ENCODE results near the gene CASR.

CASR gene

DNA sequence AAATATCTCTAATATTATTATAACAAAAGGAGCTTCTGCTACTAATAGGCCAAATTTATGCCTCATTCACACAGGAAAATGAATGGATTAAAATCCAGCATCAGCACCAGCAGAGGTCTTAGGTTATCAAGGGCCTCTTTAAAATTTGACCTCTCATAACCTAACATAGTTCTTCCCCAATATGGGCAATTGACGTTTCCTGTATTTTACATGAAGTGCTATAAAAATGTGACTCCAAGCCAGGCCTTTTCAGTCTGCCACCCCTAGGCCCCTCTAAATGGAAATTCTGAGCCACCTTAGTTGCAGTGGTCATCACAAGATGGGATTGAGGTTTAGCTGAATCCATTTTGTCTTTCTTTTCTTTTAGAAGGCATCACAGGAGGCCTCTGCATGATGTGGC is 70.1 kb downstream of the CASR start:
- WGBS (ENCODE audit: extremely low coverage, insufficient coverage, low lambda C conversion rate): no CpG with 5 or more reads among the region's 1 CpG
- no peak overlapping the region for H4K8ac ChIP-seq (ENCODE audit: low read depth, low read length)
- no peak overlapping the region for H3K18ac ChIP-seq (ENCODE audit: low read length)
- no peak overlapping the region for H2BK120ac ChIP-seq (ENCODE audit: low read depth, low read length)
- no peak for DNase-seq
- no peak overlapping the region for H2AK5ac ChIP-seq (ENCODE audit: low read length)
- H3K36me3 ChIP-seq (ENCODE audit: control insufficient read depth, insufficient read depth, low read length): no peaks in the 10 kb centered on the region
- no peak overlapping the region for H3K56ac ChIP-seq (ENCODE audit: low read length)
- no peak overlapping the region for H3K27ac ChIP-seq (ENCODE audit: low read depth, low read length)
- H3K23ac ChIP-seq (ENCODE audit: low read length): no peak overlapping the region
- no peaks in the 10 kb centered on the region for H3K4me1 ChIP-seq (ENCODE audit: control insufficient read depth, low read depth, low read length)
- no peak overlapping the region for H2BK5ac ChIP-seq (ENCODE audit: low read length)
- no peak overlapping the region for H3K4me2 ChIP-seq (ENCODE audit: low read length)
- H3K79me2 ChIP-seq (ENCODE audit: control insufficient read depth, insufficient read depth, low read length): no peaks in the 10 kb centered on the region
- no peak overlapping the region for H3K9ac ChIP-seq (ENCODE audit: low read length)
- H4K5ac ChIP-seq (ENCODE audit: low read length): no peak overlapping the region
- H3K79me1 ChIP-seq (ENCODE audit: low read length): no peaks in the 10 kb centered on the region
- no peaks in the 10 kb centered on the region for H3K27me3 ChIP-seq (ENCODE audit: insufficient read depth, low read length, poor library complexity)
- no peak overlapping the region for H3K4ac ChIP-seq (ENCODE audit: low read depth, low read length)
- H3K4me3 ChIP-seq (ENCODE audit: low read length): no peak overlapping the region
- no peak overlapping the region for H2BK15ac ChIP-seq (replicated peaks; ENCODE audit: low read depth)

DNA sequence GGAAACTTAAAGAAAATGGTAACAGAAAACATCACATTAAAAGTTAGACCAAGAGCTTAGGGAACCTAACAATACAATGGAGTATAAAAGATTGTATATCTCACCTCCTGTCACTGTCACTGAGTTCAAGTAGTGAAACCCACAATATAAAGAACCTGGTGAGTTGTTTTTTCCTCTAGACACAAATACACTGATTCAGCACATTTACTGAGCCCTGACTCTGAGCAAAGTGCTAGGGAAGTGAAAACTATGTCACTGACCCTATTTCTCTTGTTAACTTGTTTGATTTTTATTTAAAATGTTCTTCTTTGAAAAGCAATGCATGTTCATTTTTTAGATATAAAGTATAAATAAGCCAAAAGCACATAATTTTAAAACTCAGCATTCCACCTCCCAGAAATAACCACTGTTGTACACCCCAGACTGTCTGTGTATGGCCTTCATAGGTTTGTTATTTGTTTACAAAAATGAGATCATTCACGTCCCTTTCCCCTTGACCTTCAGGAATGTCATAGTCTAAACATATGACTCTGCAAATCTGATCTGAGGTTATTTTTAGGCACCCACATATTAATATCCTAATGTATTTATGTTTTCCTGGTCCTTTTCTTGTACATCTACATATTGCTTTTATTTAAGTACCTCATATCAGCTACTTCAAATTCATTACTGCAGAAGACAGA is 72.4 kb downstream of the CASR start:
- H3K79me2 ChIP-seq (ENCODE audit: control insufficient read depth, insufficient read depth, low read length): no peaks in the 10 kb centered on the region
- no peak overlapping the region for H2BK15ac ChIP-seq (replicated peaks; ENCODE audit: low read depth)
- H3K4me2 ChIP-seq (ENCODE audit: low read length): no peak overlapping the region
- no peak overlapping the region for H2BK5ac ChIP-seq (ENCODE audit: low read length)
- no peak overlapping the region for H3K56ac ChIP-seq (ENCODE audit: low read length)
- no peak overlapping the region for H4K5ac ChIP-seq (ENCODE audit: low read length)
- H3K79me1 ChIP-seq (ENCODE audit: low read length): no peaks in the 10 kb centered on the region
- no peak for DNase-seq
- no peak overlapping the region for H3K27ac ChIP-seq (ENCODE audit: low read depth, low read length)
- no peak overlapping the region for H4K8ac ChIP-seq (ENCODE audit: low read depth, low read length)
- no peak overlapping the region for H3K4me3 ChIP-seq (ENCODE audit: low read length)
- no peaks in the 10 kb centered on the region for H3K4me1 ChIP-seq (ENCODE audit: control insufficient read depth, low read depth, low read length)
- H3K9ac ChIP-seq (ENCODE audit: low read length): no peak overlapping the region
- H3K18ac ChIP-seq (ENCODE audit: low read length): no peak overlapping the region
- H2AK5ac ChIP-seq (ENCODE audit: low read length): no peak overlapping the region
- H3K4ac ChIP-seq (ENCODE audit: low read depth, low read length): no peak overlapping the region
- H3K36me3 ChIP-seq (ENCODE audit: control insufficient read depth, insufficient read depth, low read length): no peaks in the 10 kb centered on the region
- no peak overlapping the region for H2BK120ac ChIP-seq (ENCODE audit: low read depth, low read length)
- WGBS (ENCODE audit: extremely low coverage, insufficient coverage, low lambda C conversion rate): no CpG with 5 or more reads among the region's 1 CpG
- no peaks in the 10 kb centered on the region for H3K27me3 ChIP-seq (ENCODE audit: insufficient read depth, low read length, poor library complexity)
- H3K23ac ChIP-seq (ENCODE audit: low read length): no peak overlapping the region

DNA sequence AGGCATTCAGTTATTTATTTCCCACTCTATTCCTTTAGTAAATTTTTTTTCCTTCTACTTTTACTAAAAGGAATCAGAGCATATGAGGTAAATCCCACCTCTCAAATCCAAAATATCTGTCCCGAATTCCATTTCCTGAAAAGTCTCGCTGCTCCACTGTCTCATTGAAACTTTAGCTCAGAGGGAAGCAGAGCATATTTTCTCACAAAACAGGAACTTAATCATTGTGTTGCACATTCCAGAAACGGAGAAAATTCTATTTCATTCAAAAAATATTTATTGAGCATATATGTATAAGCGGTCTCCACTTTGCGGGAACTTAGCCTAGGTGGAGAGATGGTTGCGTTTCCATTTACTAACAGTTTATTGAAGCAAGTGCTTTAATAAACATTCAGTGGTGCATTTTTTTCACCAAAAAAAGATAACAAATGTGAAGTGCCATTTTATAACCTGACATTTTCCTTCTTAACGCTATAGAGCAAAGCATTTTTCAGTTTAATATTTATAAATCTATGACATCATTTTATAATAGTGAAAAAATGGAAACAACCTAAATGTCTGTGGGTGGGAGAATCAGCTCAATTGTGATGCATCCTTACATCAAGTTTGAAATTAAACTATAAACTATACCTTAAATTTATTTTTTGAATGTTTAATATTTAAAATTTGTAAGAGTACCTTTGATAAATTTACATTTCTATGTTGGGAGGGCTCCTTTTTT is 74.3 kb downstream of the CASR start:
- no peak overlapping the region for H4K5ac ChIP-seq (ENCODE audit: low read length)
- no peak overlapping the region for H3K23ac ChIP-seq (ENCODE audit: low read length)
- no peak overlapping the region for H2AK5ac ChIP-seq (ENCODE audit: low read length)
- H2BK15ac ChIP-seq (replicated peaks; ENCODE audit: low read depth): no peak overlapping the region
- no peak overlapping the region for H3K4me3 ChIP-seq (ENCODE audit: low read length)
- no peak overlapping the region for H2BK120ac ChIP-seq (ENCODE audit: low read depth, low read length)
- no peak overlapping the region for H3K56ac ChIP-seq (ENCODE audit: low read length)
- WGBS (ENCODE audit: extremely low coverage, insufficient coverage, low lambda C conversion rate): no CpG with 5 or more reads among the region's 7 CpGs
- no peaks in the 10 kb centered on the region for H3K36me3 ChIP-seq (ENCODE audit: control insufficient read depth, insufficient read depth, low read length)
- H3K18ac ChIP-seq (ENCODE audit: low read length): no peak overlapping the region
- no peaks in the 10 kb centered on the region for H3K79me1 ChIP-seq (ENCODE audit: low read length)
- DNase-seq: no peak
- H3K4me1 ChIP-seq (ENCODE audit: control insufficient read depth, low read depth, low read length): no peaks in the 10 kb centered on the region
- H3K4ac ChIP-seq (ENCODE audit: low read depth, low read length): no peak overlapping the region
- no peaks in the 10 kb centered on the region for H3K27me3 ChIP-seq (ENCODE audit: insufficient read depth, low read length, poor library complexity)
- H3K27ac ChIP-seq (ENCODE audit: low read depth, low read length): no peak overlapping the region
- H4K8ac ChIP-seq (ENCODE audit: low read depth, low read length): no peak overlapping the region
- H3K4me2 ChIP-seq (ENCODE audit: low read length): no peak overlapping the region
- no peak overlapping the region for H3K9ac ChIP-seq (ENCODE audit: low read length)
- H3K79me2 ChIP-seq (ENCODE audit: control insufficient read depth, insufficient read depth, low read length): no peaks in the 10 kb centered on the region
- no peak overlapping the region for H2BK5ac ChIP-seq (ENCODE audit: low read length)

DNA sequence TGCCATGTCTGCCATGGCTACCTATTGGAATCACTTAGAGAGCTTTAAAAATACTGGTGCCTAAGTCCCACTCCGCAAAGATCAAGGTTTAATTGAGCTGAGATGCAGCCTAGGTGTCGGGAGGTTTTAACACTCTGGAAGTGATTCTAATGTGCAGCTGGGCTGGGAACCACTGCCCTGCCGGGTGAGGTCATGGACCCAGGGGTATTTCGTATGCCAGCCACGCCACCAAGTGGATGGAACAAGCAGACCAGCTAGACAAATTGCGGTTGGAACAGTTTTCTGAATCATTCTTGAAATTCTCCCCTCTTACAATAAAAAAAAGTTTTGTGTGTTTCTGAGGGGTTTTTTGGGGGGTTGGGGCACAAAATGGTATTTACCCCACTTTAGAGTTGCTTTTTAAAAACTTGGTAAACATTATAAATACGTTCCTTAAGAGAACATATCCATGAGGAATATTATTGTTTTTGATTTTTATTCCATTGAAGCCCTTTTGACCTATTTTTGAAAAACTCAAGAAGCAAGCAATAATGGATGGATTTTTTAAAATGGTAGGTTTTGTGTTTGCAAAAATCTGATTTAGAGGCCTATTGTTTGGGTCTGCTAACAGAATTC is 75.4 kb downstream of the CASR start:
- Histone ChIP-seq H2BK15ac (replicated peaks; ENCODE audit: low read depth) (no peak overlapping the region), H4K8ac (ENCODE audit: low read depth, low read length) (no peak overlapping the region), H3K4ac (ENCODE audit: low read depth, low read length) (no peak overlapping the region), H3K18ac (ENCODE audit: low read length) (no peak overlapping the region), H3K4me2 (ENCODE audit: low read length) (no peak overlapping the region), H3K56ac (ENCODE audit: low read length) (no peak overlapping the region), H2BK5ac (ENCODE audit: low read length) (no peak overlapping the region), H3K4me3 (ENCODE audit: low read length) (no peak overlapping the region), H3K36me3 (ENCODE audit: control insufficient read depth, insufficient read depth, low read length) (no peaks in the 10 kb centered on the region), H2AK5ac (ENCODE audit: low read length) (no peak overlapping the region), H3K23ac (ENCODE audit: low read length) (no peak overlapping the region), H3K79me1 (ENCODE audit: low read length) (no peaks in the 10 kb centered on the region), H3K4me1 (ENCODE audit: control insufficient read depth, low read depth, low read length) (no peaks in the 10 kb centered on the region), H3K27me3 (ENCODE audit: insufficient read depth, low read length, poor library complexity) (no peaks in the 10 kb centered on the region), H3K27ac (ENCODE audit: low read depth, low read length) (no peak overlapping the region), H3K79me2 (ENCODE audit: control insufficient read depth, insufficient read depth, low read length) (no peaks in the 10 kb centered on the region), H2BK120ac (ENCODE audit: low read depth, low read length) (no peak overlapping the region), H3K9ac (ENCODE audit: low read length) (no peak overlapping the region), H4K5ac (ENCODE audit: low read length) (no peak overlapping the region)
- WGBS (ENCODE audit: extremely low coverage, insufficient coverage, low lambda C conversion rate): no CpG with 5 or more reads among the region's 7 CpGs
- DNase-seq: peak; percentile 82

DNA sequence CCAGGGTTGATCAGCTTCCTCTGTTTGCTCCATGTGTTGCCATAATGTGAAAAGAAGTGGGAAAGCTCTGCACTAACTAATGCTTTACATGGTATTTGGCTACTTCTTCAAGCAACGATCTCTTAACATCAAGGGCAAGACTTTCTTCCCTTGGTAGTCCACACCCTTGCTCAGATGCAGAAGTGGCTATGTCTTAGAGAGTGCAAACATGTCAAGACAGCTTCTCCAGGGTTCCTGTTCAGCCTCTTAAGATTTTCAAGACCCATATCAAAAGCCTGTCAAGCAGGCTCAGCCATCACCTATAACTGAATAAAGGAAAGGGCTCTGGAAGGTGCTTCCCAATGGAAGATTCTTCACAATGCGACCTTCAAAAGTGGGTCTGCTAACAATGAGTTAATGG is 76.7 kb downstream of the CASR start:
- no peak for DNase-seq
- Histone ChIP-seq H3K4me2 (ENCODE audit: low read length) (no peak overlapping the region), H3K79me2 (ENCODE audit: control insufficient read depth, insufficient read depth, low read length) (no peaks in the 10 kb centered on the region), H2BK15ac (replicated peaks; ENCODE audit: low read depth) (no peak overlapping the region), H4K5ac (ENCODE audit: low read length) (no peak overlapping the region), H3K4me3 (ENCODE audit: low read length) (no peak overlapping the region), H2BK120ac (ENCODE audit: low read depth, low read length) (no peak overlapping the region), H3K9ac (ENCODE audit: low read length) (no peak overlapping the region), H3K56ac (ENCODE audit: low read length) (no peak overlapping the region), H3K36me3 (ENCODE audit: control insufficient read depth, insufficient read depth, low read length) (no peaks in the 10 kb centered on the region), H3K79me1 (ENCODE audit: low read length) (no peaks in the 10 kb centered on the region), H3K27me3 (ENCODE audit: insufficient read depth, low read length, poor library complexity) (no peaks in the 10 kb centered on the region), H4K8ac (ENCODE audit: low read depth, low read length) (no peak overlapping the region), H3K23ac (ENCODE audit: low read length) (no peak overlapping the region), H3K4me1 (ENCODE audit: control insufficient read depth, low read depth, low read length) (no peaks in the 10 kb centered on the region), H3K4ac (ENCODE audit: low read depth, low read length) (no peak overlapping the region), H3K18ac (ENCODE audit: low read length) (no peak overlapping the region), H2BK5ac (ENCODE audit: low read length) (no peak overlapping the region), H3K27ac (ENCODE audit: low read depth, low read length) (no peak overlapping the region), H2AK5ac (ENCODE audit: low read length) (no peak overlapping the region)
- WGBS (ENCODE audit: extremely low coverage, insufficient coverage, low lambda C conversion rate): no CpG with 5 or more reads among the region's 2 CpGs

Measured in mesendoderm (in vitro differentiated cells).